GM21381 (cell line): ENCODE data around the gene SMARCA2.

Experiments
- ATAC-seq: cut with Tn5 transposase; IDR thresholded peaks from one replicate; pipeline ENCODE4 v1.9.1; 2021; ENCODE audit warnings: mild to moderate bottlenecking, moderate library complexity; ENCODE audit not compliant: unreplicated experiment

SMARCA2 gene

GRCh38 chr9:2236850-2237249 lies 221.7 kb downstream of the SMARCA2 start:
- no peak for ATAC-seq

- peak; percentile 21 for ATAC-seq
Observed at GRCh38 chr9:2241461-2241835, 226.3 kb downstream of the SMARCA2 start.

GRCh38 chr9:2241836-2242741 lies 226.9 kb downstream of the SMARCA2 start:
- peak; percentile 83 for ATAC-seq

GRCh38 chr9:2242831-2243330 lies 227.7 kb downstream of the SMARCA2 start:
- ATAC-seq = no peak
